CD4-positive, alpha-beta T cell treated with Interleukin-2 at 100 ng/mL for 4 hours (primary cell): ENCODE results near the gene PMVK.
A peak's percentile ranks its signal among the peaks of the same experiment; 100 is the strongest.

Experiments used
- DNase-seq: peaks from one replicate; pipeline ENCODE4 v3.0.0-alpha.2; 2020; ENCODE audit warnings: low spot score

Gene PMVK

DNA sequence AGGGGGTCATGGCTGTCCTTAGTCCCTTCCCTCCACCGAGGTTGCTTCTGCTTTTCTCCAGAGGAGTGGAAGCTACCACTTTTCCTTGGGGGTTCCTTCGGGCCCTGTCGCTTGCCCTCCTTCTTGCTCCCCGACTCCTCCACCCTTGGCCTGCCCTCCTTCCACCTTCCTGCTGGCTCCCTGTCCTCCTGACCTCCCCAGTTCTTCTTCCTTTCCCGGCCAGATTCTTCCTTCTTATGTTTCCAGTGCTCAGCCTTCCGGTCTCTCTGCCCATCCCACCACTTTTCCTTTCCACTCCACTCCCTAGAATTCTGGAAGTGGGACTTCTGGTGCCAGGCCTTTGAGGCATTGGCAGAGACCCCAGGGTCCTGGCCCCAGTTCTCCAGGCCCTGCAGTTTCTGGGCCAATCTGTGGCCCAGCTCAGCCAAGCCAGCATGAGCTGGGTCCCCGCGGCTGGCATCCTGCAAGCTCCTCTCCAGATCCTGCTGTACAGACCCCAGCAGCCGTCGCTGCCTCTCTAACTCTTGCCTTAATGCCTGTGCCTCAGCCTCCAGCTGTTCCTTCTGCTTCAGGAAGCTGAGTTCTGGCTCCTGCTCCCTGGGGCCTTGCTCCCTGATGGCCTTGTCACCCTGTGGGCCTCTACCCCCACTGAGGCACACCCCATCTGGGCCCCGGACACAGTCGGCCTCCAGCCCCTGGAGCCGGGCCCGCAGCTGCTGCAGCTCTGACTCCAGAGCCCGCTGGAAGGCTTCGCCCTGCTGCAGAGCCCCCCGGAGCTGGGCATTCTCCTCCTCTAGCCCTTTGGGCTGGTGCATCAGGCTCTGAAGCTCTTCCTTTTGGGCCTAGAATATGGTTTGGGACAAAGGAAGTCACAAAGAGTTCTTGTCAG, 9.7 kb upstream of the PMVK start:
- no peak for DNase-seq

GRCh38 chr1:154945160-154945961, 8.8 kb upstream of the PMVK start:
- no peak for DNase-seq

DNA sequence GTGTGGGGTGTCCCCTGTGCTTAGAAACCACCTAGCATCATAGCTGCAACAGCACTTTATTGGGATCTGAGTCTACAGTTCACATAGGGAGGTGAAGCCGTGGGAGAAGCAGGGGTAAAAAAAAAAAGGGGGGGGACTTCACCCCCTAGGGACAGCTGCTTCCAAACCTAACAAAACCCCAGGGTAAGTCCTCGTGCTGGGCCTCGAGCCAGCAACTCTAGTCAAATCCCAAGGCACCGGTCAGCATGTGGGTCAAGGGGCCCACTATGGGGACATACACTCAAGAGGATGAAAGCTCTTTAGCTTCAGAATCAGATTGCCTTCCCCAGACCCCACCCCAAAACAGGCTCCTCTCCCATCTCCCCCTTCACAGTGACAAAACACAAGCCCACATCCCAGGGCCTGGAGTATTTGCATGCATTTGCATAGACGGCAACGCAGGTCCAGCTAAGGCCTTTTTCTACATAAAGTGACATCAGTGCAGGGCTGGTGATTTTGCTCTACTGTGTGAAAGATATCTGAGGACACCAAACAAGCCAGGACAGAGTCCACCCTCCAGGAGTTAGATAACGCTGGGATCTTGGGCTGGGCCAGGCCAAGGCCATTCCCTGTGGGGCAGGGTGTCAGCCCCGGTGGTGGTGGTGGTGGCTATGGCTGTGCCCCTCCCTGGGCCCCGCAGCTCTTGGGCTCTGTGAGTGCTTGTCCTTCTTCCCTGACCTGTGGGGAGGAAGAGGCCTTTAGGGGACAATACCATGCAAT, 8.1 kb upstream of the PMVK start:
- DNase-seq = no peak

- no peak for DNase-seq
Observed at GRCh38 chr1:154943649-154944400, 7.3 kb upstream of the PMVK start.

GRCh38 chr1:154941333-154942013, 5.0 kb upstream of the PMVK start:
- no peak for DNase-seq

GRCh38 chr1:154940651-154941194, 4.2 kb upstream of the PMVK start:
- DNase-seq = no peak

GRCh38 chr1:154940213-154940560, 3.7 kb upstream of the PMVK start:
- DNase-seq = no peak

DNA sequence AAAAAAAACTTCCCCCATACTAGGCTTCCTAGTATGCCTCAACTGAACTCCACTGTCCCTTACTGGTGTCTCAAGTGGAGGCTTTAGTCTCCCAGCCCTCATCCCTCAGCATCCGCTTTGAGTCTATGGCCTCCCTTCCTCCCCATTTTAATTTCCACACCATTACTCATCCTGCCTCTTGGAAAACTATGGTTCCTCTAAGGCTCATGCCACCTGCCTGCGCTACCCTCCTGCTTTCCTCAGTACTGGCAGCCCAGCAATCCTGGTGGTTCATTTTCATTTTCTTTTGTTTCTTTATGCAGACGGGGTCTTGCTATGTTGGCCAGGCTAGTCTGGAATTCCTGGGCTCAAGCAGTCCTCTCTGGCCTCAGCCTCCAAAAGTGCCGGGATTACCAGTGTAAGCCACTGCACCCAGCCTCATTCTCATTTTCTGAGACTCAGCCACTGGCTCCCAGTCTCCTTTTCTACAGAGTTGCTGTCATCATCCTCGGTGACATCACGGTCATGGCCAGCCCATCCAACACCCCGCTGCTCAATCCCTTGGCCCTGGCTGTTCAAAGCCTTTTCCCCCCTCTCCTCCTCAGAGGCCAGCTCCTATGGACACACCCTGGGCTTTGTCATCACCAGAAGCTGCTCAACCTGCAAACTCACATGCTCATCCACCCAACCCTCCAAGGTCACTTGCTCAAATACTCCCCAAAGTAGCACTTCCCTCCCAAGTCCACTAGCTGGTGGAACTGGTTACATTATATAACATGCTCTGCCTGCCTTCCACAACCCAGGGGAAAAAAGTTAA, 2.3 kb upstream of the PMVK start:
- no peak for DNase-seq

DNA sequence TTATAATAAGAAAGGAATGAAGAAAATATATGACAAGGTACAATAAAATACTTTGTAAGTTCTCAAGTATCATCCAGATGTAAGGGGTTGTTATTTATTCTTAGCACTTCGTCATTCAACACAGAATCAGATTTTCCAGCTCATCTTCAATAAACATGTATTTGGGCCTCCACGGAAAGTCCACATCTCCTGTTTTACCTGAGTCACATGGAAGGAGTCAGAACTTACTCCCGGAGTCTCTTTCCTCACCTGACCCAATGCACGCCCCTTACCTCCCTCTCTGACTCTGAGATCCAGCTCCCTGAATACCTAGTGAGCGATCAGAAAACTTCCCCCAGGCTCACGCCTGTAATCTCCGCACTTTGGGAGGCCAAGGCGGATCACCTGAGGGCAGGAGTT, 1.5 kb upstream of the PMVK start:
- DNase-seq = no peak

GRCh38 chr1:154937085-154937987, 817 bp upstream of the PMVK start:
- peak; percentile 84 for DNase-seq

GRCh38 chr1:154935749-154936554, 567 bp downstream of the PMVK start:
- no peak for DNase-seq

DNA sequence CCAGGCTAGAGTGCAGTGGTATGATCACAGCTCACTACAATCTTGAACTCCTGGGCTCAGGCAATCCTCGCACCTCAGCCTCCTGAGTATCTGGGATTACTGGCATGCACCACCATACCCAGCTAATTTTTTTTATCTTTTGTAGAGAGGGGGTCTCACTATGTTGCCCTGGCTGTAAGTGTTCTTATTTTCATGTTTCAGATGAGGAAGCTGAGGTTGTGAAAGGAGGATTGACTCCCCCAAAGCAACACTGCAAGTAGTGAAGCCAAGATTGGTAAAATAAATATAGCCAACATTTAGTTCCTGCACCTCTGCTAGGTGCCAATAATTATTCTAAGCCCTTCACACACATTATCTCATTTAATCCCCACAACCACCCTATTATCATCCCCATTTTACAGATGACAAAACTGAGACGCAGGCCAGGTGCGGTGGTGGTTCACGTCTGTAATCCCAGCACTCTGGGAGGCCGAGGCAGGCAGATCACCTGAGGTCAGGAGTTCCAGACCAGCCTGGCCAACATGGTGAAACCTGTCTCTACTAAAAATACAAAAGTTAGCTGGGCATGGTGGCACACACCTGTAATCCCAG, 2.1 kb downstream of the PMVK start:
- no peak for DNase-seq

GRCh38 chr1:154931940-154932487, 4.5 kb downstream of the PMVK start:
- no peak for DNase-seq

DNA sequence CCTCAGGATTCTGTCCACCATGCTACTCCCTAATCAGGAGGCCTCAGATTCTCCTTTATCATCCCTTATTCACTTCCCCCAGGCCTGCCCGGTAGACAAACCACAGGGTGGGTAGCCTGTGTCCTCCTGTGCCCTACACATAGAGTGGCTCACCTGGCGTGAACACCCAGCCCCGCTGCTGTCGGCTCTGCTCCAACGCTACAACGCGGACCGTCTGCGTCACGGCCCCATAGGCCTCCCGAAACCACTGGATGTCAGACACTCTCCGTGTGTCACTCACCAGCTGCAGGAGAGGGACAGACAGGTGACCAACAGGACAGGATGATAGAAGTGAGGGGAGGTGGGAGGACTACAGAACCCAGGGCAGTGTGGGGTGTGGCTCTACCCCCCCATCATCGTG, 10.3 kb downstream of the PMVK start:
- DNase-seq = no peak

DNA sequence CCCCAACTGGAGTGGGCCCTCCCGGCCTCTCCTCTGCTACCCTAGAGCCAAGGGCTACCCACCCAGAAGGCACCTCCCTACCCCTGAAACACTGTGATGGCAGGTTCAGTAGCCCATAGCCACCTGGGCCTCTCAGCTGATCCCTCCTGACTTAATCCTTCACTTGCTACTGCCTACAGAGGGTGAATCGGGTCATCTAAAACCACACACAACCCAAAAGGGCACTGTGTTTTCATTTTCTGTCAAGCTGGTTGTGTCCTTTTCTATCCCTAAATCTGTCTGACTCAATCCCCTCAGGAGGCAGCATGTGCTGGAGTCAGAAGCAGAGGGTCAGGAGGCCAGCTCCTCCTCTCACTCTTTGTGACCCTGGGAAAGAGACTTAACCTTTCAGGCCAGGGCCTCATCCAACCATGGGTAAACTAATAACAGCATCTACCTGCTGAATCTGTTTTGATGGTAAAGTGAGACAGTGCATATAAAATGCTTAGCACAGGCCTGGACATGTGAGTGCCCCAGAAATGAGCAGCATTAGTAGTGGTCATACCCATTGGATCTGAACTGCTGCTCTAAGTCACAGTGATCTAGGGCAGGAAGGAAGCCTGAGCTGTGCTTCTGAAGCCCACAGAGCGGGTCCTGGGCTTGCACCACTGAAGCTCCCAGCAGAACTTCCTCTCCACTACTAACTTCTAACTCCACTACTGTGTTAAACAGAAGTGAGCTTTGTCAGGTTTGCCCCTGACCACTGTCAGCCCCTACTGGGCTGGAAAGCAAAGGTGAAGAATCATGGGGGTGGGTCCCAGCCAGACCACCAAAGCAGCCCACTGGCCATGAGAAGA, 11.0 kb downstream of the PMVK start:
- DNase-seq = no peak

- no peak for DNase-seq
Observed at GRCh38 chr1:154923695-154924094, 12.8 kb downstream of the PMVK start.

DNA sequence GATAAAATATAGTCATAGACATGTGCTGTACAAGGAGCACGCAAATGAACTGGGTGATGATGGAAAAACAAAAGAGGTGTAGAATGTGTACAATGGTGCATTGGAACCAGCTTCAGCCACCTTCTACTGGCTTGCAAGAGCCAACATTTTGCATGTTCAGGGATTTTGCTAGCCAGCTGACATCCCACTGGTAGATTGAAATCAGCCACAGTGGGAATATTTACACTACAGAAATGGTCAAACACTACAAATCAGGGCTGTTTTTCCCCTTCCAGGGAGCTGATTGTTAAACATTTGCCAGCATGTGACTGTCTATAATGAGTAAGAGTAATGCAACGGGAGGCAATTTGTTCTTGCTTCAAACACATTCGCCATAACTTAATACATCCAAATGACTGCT, 23.2 kb downstream of the PMVK start:
- no peak for DNase-seq
